IMR-90 (cell line): ENCODE measurements around the gene ZNF850. TPM values are rescaled to one million over a fixed set of nuclear protein-coding genes. Genes with fewer than 3 reads are reported as not detected.

ENCODE experiments used
- ATAC-seq: fragments of 200-7000 bp; cut with Tn5 transposase; 2 replicates; pipeline ENCODE4 v1.9.1; 2020; ENCODE audit warnings: low read depth, mild to moderate bottlenecking, moderate library complexity
- BruUV-seq: library from RNA; stranded (reverse); fragments of 400-500 nt; replicated peaks from 2 replicates; lab custom pipeline; 2021; lab: Mats Ljungman, UMichigan
- CTCF ChIA-PET: fragments of 300-600 bp; formaldehyde crosslinking; extraction: SDS; loops from one replicate; lab custom pipeline; 2021; ENCODE audit warnings: antibody characterized with exemption; lab: Yijun Ruan, JAX
- POLR2A ChIA-PET: fragments of 300-600 bp; sonication (Branson Sonifier 250); formaldehyde crosslinking; loops from one replicate; lab custom pipeline; 2022; ENCODE audit warnings: antibody characterized with exemption; ENCODE audit not compliant: unreplicated experiment; lab: Charles Lee
- DNase-seq: peaks from one replicate; pipeline ENCODE4 v3.0.0; 2013
- H2AFZ ChIP-seq: replicated peaks from 2 replicates; pipeline ENCODE3; 2013; ENCODE audit warnings: low read length, mild to moderate bottlenecking; ENCODE audit not compliant: poor library complexity
- H2AK5ac ChIP-seq: 2 replicates; pipeline ENCODE4 v1.6.1; 2013; ENCODE audit warnings: low read depth, low read length, inconsistent platforms
- H2AK9ac ChIP-seq: replicated peaks from 2 replicates; pipeline ENCODE3; 2013; ENCODE audit warnings: mild to moderate bottlenecking, low read depth, low read length, moderate library complexity; ENCODE audit not compliant: poor library complexity
- H2BK120ac ChIP-seq: 2 replicates; pipeline ENCODE4 v1.6.1; 2013; ENCODE audit warnings: low read depth, low read length, inconsistent platforms
- H2BK15ac ChIP-seq: 3 replicates; pipeline ENCODE4 v1.6.1; 2013; ENCODE audit warnings: low read depth, low read length, inconsistent platforms
- H2BK20ac ChIP-seq: 2 replicates; pipeline ENCODE4 v1.6.1; 2013; ENCODE audit warnings: low read depth, mild to moderate bottlenecking, inconsistent platforms, low read length, moderate library complexity
- H2BK5ac ChIP-seq: 2 replicates; pipeline ENCODE4 v1.6.1; 2013; ENCODE audit warnings: mild to moderate bottlenecking, low read depth, low read length, inconsistent platforms; ENCODE audit not compliant: poor library complexity, severe bottlenecking
- H3K14ac ChIP-seq: replicated peaks from 2 replicates; pipeline ENCODE4 v1.6.1; 2013; ENCODE audit warnings: low read depth, low read length, inconsistent platforms
- H3K18ac ChIP-seq: 2 replicates; pipeline ENCODE4 v1.6.1; 2013; ENCODE audit warnings: low read depth, low read length, control low read depth
- H3K23ac ChIP-seq: 2 replicates; pipeline ENCODE4 v1.6.1; 2013; ENCODE audit warnings: low read depth, low read length, inconsistent platforms
- H3K27ac ChIP-seq: 2 replicates; pipeline ENCODE4 v1.5.1; 2013; ENCODE audit warnings: mild to moderate bottlenecking, control low read depth, low read length; ENCODE audit not compliant: insufficient read depth
- H3K27me3 ChIP-seq: 2 replicates; pipeline ENCODE4 v1.6.1; 2013; ENCODE audit warnings: low read length; ENCODE audit not compliant: control insufficient read depth, insufficient read depth
- H3K36me3 ChIP-seq: 2 replicates; pipeline ENCODE4 v1.6.1; 2013; ENCODE audit warnings: low read length, mixed read lengths; ENCODE audit not compliant: control insufficient read depth, insufficient read depth
- H3K4ac ChIP-seq: 2 replicates; pipeline ENCODE4 v1.6.1; 2013; ENCODE audit warnings: low read depth, low read length, inconsistent platforms
- H3K4me1 ChIP-seq: 2 replicates; pipeline ENCODE4 v1.6.1; 2013; ENCODE audit warnings: low read length, mixed read lengths; ENCODE audit not compliant: control insufficient read depth, insufficient read depth
- H3K4me2 ChIP-seq: 2 replicates; pipeline ENCODE4 v1.6.1; 2013; ENCODE audit warnings: low read depth, mild to moderate bottlenecking, control low read depth, low read length, moderate library complexity
- H3K4me3 ChIP-seq: 2 replicates; pipeline ENCODE4 v1.5.1; 2013; ENCODE audit warnings: low read depth, mild to moderate bottlenecking, control low read depth, low read length, moderate library complexity; ENCODE audit not compliant: insufficient read depth
- H3K56ac ChIP-seq: 2 replicates; pipeline ENCODE4 v1.6.1; 2013; ENCODE audit warnings: low read length, inconsistent platforms; ENCODE audit not compliant: insufficient read depth; ENCODE audit errors: extremely low read depth
- H3K79me1 ChIP-seq, 2 experiments: 2 replicates each; pipeline ENCODE4 v1.6.1; 2013; ENCODE audit warnings: low read length in 2 of 2, inconsistent platforms in 1 of 2, low read depth in 1 of 2
- H3K9ac ChIP-seq: 2 replicates; pipeline ENCODE4 v1.6.1; 2013; ENCODE audit warnings: low read depth, low read length, control low read depth
- H3K9me1 ChIP-seq: 2 replicates; pipeline ENCODE4 v1.6.1; 2013; ENCODE audit warnings: low read length, inconsistent platforms; ENCODE audit not compliant: insufficient read depth
- H3K9me3 ChIP-seq: 2 replicates; pipeline ENCODE4 v1.6.1; 2013; ENCODE audit warnings: low read length; ENCODE audit not compliant: control insufficient read depth, insufficient read depth
- H4K20me1 ChIP-seq: 2 replicates; pipeline ENCODE4 v1.6.1; 2013; ENCODE audit warnings: low read length, inconsistent platforms; ENCODE audit not compliant: insufficient read depth
- H4K5ac ChIP-seq: 2 replicates; pipeline ENCODE4 v1.6.1; 2013; ENCODE audit warnings: mild to moderate bottlenecking, low read depth, low read length, control low read depth
- H4K8ac ChIP-seq, 2 experiments: 2 replicates each; pipeline ENCODE4 v1.6.1; 2013; ENCODE audit warnings: low read depth in 2 of 2, low read length in 2 of 2, control low read depth in 1 of 2, inconsistent platforms in 1 of 2
- H4K91ac ChIP-seq: 2 replicates; pipeline ENCODE4 v1.6.1; 2013; ENCODE audit warnings: low read depth, low read length, inconsistent platforms; ENCODE audit not compliant: insufficient read depth
- CEBPB ChIP-seq: IDR thresholded peaks from 2 replicates; pipeline ENCODE4 v1.6.1; 2012; ENCODE audit warnings: low read depth, low read length, improper control_type of control experiment
- CTCF ChIP-seq: conservative IDR thresholded peaks from 2 replicates; pipeline ENCODE4 v1.5.1; 2012; ENCODE audit warnings: mild to moderate bottlenecking, low read depth, low read length, improper control_type of control experiment
- FOS ChIP-seq: fragments of 150-350 bp; IDR thresholded peaks from 2 replicates; pipeline ENCODE4 v1.6.1; 2016; ENCODE audit warnings: low read depth, low read length
- MAZ ChIP-seq: IDR thresholded peaks from 2 replicates; pipeline ENCODE4 v1.6.1; 2012; ENCODE audit warnings: low read depth, mild to moderate bottlenecking, low read length, improper control_type of control experiment, moderate library complexity, borderline replicate concordance
- RCOR1 ChIP-seq: IDR thresholded peaks from 2 replicates; pipeline ENCODE4 v1.6.1; 2012; ENCODE audit warnings: mild to moderate bottlenecking, low read length, improper control_type of control experiment; ENCODE audit not compliant: insufficient replicate concordance
- SMC3 ChIP-seq: fragments of 150-350 bp; IDR thresholded peaks from 2 replicates; pipeline ENCODE4 v1.6.1; 2016; ENCODE audit warnings: low read depth, mild to moderate bottlenecking, antibody characterized with exemption, low read length, moderate library complexity
- USF2 ChIP-seq: fragments of 150-350 bp; IDR thresholded peaks from 2 replicates; pipeline ENCODE4 v1.6.1; 2017; ENCODE audit warnings: mild to moderate bottlenecking, antibody characterized with exemption, low read length, low read depth
- WGBS, 2 experiments: methylation state at CpG; one replicate each; pipeline versions ENCODE4 v1.1.5 to v1.1.7; 2013; ENCODE audit warnings: missing lambda C conversion rate in 2 of 2; ENCODE audit not compliant: insufficient read length in 1 of 2; ENCODE audit errors: extremely low coverage in 2 of 2; 5-methylcytosine and 5-hydroxymethylcytosine counted together
- dilution Hi-C: fragments of 300-500 bp; cut with HindIII; formaldehyde crosslinking; loops from one replicate; pipeline ENCODE4 v1.14.3; 2018; ENCODE audit warnings: low sequenced_read_pairs; ENCODE audit not compliant: unreplicated experiment
- in situ Hi-C: fragments of 300-500 bp; cut with MboI; formaldehyde crosslinking; loops from 3 replicates; pipeline ENCODE4 v1.14.3; 2019; ENCODE audit warnings: low sequenced_read_pairs, inconsistent platforms, mixed read lengths
- intact Hi-C: fragments of 100-400 bp; cut with micrococcal nuclease; formaldehyde crosslinking; loops from 2 replicates; pipeline ENCODE4 v1.10.0; 2022
- polyA plus RNA-seq, 3 experiments: library from polyadenylated mRNA; depleted of rRNA; stranded (reverse); fragments of >200 nt; gene quantifications; 2 replicates each; pipeline ENCODE4 v1.2.3, GENCODE V29; 2012; ENCODE audit warnings: low replicate concordance in 1 of 3
- total RNA-seq: library from RNA; depleted of rRNA; stranded (reverse); fragments of >200 nt; gene quantifications from 2 replicates; pipeline ENCODE4 v1.2.3, GENCODE V29; 2012

The ZNF850 gene
- total and polyA plus RNA-seq, 2 of the 4 experiments (the other 2 are of a cell fraction) = 1.1 to 7.2 TPM

- H3K4ac ChIP-seq = no peak overlapping the region
- no peak overlapping the region for H3K4me3 ChIP-seq
- no peak overlapping the region for H3K18ac ChIP-seq
- H3K23ac ChIP-seq = no peak overlapping the region
- no peak overlapping the region for H4K91ac ChIP-seq
- peaks cover 23% of the 10 kb centered on the region for H3K9me3 ChIP-seq
- no peak overlapping the region for H3K56ac ChIP-seq
- no peak overlapping the region for H2BK20ac ChIP-seq
- in situ Hi-C loops (no loop called here), dilution Hi-C loops (no loop called here), intact Hi-C loops (no loop called here)
- no peak overlapping the region for H2BK120ac ChIP-seq
- no peak overlapping the region for H4K8ac ChIP-seq
- no peak overlapping the region for H2BK15ac ChIP-seq
- no peaks in the 10 kb centered on the region for H3K4me1 ChIP-seq
- ChIA-PET CTCF (no interaction called here), POLR2A (no interaction called here)
- TF ChIP-seq CEBPB = no peak
- TF ChIP-seq CTCF = no peak
- no peak for TF ChIP-seq FOS
- TF ChIP-seq RCOR1 = no peak
- TF ChIP-seq USF2 = no peak
- TF ChIP-seq MAZ = no peak
- TF ChIP-seq SMC3 = no peak
- no peak overlapping the region for H2AK9ac ChIP-seq
- H4K20me1 ChIP-seq = no peaks in the 10 kb centered on the region
- H3K36me3 ChIP-seq = peaks cover 7% of the 10 kb centered on the region
- H3K27ac ChIP-seq = no peak overlapping the region
- H2AK5ac ChIP-seq = no peak overlapping the region
- ATAC-seq = no peak
- H2AFZ ChIP-seq = no peak overlapping the region
- H4K5ac ChIP-seq = no peak overlapping the region
- no TSS peak for BruUV-seq
- DNase-seq = no peak
- WGBS, 2 experiments = no CpG with 5 or more reads among the region's 2 CpGs
- no peak overlapping the region for H2BK5ac ChIP-seq
- H3K9me1 ChIP-seq = no peaks in the 10 kb centered on the region
- H3K4me2 ChIP-seq = no peak overlapping the region
- no peak overlapping the region for H3K14ac ChIP-seq
- H3K79me1 ChIP-seq = peaks cover 0 to 9% of the 10 kb centered on the region in 2 experiments; a peak in 2 of 4 replicates
- H3K27me3 ChIP-seq = no peaks in the 10 kb centered on the region
- H3K9ac ChIP-seq = no peak overlapping the region
Measured at GRCh38 chr19:36674201-36674600, 98.4 kb downstream of the ZNF850 start.
